Motor neuron (in vitro differentiated cells): ENCODE data around the gene KCNQ4. TPM values are rescaled to one million over a fixed set of nuclear protein-coding genes. Genes with fewer than 3 reads are reported as not detected.

ENCODE experiments used
- ATAC-seq, 8 experiments: fragments of 200-7000 bp; cut with Tn5 transposase; replicated peaks in 6 of 8; 2 replicates each; pipeline ENCODE4 v1.8.0; 2021; ENCODE audit warnings: mild to moderate bottlenecking in 8 of 8, moderate library complexity in 8 of 8
- H3K27ac ChIP-seq, 2 donors: fragments of 250-450 bp; sonication (Bioruptor Pico); 2 replicates each; pipeline ENCODE4 v1.9.0; 2021; ENCODE audit warnings: antibody characterized with exemption in 2 of 2, mild to moderate bottlenecking in 2 of 2, moderate library complexity in 1 of 2
- H3K4me1 ChIP-seq, 2 donors: fragments of 250-450 bp; sonication (Bioruptor Pico); replicated peaks in 1 of 2; 2 replicates each; pipeline ENCODE4 v1.6.1; 2021; ENCODE audit warnings: antibody characterized with exemption in 2 of 2, mild to moderate bottlenecking in 2 of 2, moderate library complexity in 1 of 2
- H3K4me3 ChIP-seq, 5 donors: fragments of 250-450 bp; sonication (Bioruptor Pico); 2 replicates each; pipeline ENCODE4 v1.9.0; 2021; ENCODE audit warnings: antibody characterized with exemption in 5 of 5, mild to moderate bottlenecking in 5 of 5, moderate library complexity in 4 of 5
- WGBS, 10 experiments: fragments of 450-650 bp; shearing (Covaris generic); methylation state at CpG; one replicate each; pipeline ENCODE4 v1.0.0; 2022; 5-methylcytosine and 5-hydroxymethylcytosine counted together
- in situ Hi-C, 9 experiments: fragments of 400-800 bp; cut with MboI; loops; one replicate each; pipeline ENCODE4 v1.15.0; 2021; ENCODE audit warnings: low sequenced_read_pairs in 9 of 9, low pct_unique_long_range_greater_than_20kb in 2 of 9; ENCODE audit not compliant: unreplicated experiment in 9 of 9
- total RNA-seq, 8 experiments: library from RNA; unstranded; fragments of 300-600 nt; gene quantifications; 2 replicates each; pipeline versions ENCODE4 v1.2.3 to v1.2.4, GENCODE V29; 2022

Gene KCNQ4
- total RNA-seq, 8 experiments from 2014 or later: 0.22 to 4.6 (median 0.53) TPM

DNA sequence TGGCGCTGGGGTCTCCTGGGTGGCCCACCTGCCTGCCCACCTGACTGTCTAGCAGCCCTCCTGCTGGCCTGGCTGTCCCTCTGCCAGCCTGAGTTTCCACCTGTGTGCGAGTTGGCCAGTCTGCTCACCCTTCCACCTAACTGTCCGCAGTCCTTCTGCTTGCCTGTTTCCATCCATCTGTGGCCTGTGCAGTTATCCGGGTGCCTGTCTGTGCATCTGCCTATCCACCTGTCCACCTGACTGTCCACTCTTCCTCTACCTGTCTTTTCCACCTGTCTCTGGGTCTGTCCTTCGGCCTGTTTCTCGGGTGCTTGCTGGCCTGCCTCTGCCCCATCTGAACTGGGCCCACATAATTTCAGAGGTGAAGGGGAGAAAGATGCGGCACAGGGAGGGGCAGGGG is 1.9 kb downstream of the KCNQ4 start:
- WGBS, 10 experiments: 90 to 100% (median 93%) methylated on average over 3 to 5 of the region's 7 CpGs; no CpG with 5 or more reads in 5 of the 10 experiments
- Histone ChIP-seq H3K4me1 (peaks cover 21 to 48% of the 10 kb centered on the region in 2 donors), H3K27ac (no peak overlapping the region), H3K4me3 (no peak overlapping the region)
- in situ Hi-C loops: no loop called here
- no peak for ATAC-seq

DNA sequence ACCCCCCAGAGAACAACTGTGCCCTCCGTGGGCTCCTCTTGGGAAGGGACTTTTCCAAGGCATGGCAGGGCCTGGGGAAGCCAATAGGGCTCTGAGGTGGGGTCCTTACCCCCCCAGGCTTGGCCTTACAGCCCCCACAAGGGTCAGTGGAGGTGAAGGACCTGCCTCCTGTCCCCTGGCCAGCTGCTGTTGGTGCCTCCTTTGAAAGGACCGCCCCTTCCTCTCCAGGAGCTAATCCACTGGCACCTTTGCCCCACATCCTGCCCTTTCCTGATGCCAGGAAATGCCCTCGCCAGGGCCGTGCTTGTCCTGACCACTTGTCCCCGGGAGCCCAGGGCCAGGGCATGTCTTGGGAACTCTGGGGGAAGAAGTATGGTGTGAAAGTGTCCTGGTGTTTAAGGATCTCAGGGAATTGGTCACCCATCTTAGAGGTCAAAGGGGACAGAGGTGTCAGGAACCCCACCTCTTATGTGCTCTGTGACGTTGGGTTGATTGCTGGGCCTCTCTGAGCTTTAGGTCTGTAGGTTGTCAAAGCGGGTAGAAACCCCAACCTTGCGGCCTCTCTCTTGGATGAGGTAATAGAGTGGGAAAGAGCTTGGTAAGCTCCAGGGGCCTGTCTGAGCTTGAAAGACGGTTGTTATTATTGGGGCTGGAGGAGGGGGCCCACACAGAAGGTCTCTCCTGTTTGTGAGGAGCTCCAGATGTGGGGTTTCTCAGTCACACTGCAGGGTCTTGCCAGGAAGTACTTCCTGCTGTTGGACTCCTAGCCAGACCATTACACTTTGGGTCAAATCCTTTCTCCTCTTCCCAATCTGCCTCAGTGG is 2.8 kb downstream of the KCNQ4 start:
- peaks cover 21 to 41% of the 10 kb centered on the region in 2 donors for H3K4me1 ChIP-seq
- WGBS, 10 experiments: 42 to 94% (median 80%) methylated on average over 1 to 4 of the region's 9 CpGs; no CpG with 5 or more reads in 3 of the 10 experiments
- no peak for ATAC-seq
- in situ Hi-C loops: no loop called here
- no peak overlapping the region for H3K4me3 ChIP-seq
- no peak overlapping the region for H3K27ac ChIP-seq

- no peak overlapping the region for H3K27ac ChIP-seq
- WGBS, 10 experiments: 50 to 100% (median 82%) methylated on average over 1 to 3 of the region's 9 CpGs; no CpG with 5 or more reads in 3 of the 10 experiments
- H3K4me1 ChIP-seq: peaks cover 18 to 38% of the 10 kb centered on the region in 2 donors
- no peak for ATAC-seq
- in situ Hi-C loops: no loop called here
- no peak overlapping the region for H3K4me3 ChIP-seq
Observed at GRCh38 chr1:40786995-40787705, 3.6 kb downstream of the KCNQ4 start.

GRCh38 chr1:40787737-40788560 is 4.4 kb downstream of the KCNQ4 start:
- in situ Hi-C loops: no loop called here
- ATAC-seq: no peak
- 66 to 100% (median 79%) methylated on average over 3 to 10 of the region's 19 CpGs; no CpG with 5 or more reads in 4 of the 10 experiments for WGBS, 10 experiments
- H3K27ac ChIP-seq: no peak overlapping the region
- H3K4me3 ChIP-seq: no peak overlapping the region
- peaks cover 10 to 37% of the 10 kb centered on the region in 2 donors for H3K4me1 ChIP-seq

GRCh38 chr1:40788561-40789341 is 5.2 kb downstream of the KCNQ4 start:
- no peak for ATAC-seq
- in situ Hi-C loops: no loop called here

GRCh38 chr1:40789342-40789598 is 5.7 kb downstream of the KCNQ4 start:
- no peak overlapping the region for H3K4me3 ChIP-seq
- 29 to 100% (median 67%) methylated on average over 1 to 2 of the region's 2 CpGs; no CpG with 5 or more reads in 3 of the 10 experiments for WGBS, 10 experiments
- H3K4me1 ChIP-seq: peaks cover 1 to 28% of the 10 kb centered on the region in 2 donors
- in situ Hi-C loops: no loop called here
- no peak overlapping the region for H3K27ac ChIP-seq
- no peak for ATAC-seq

More at GRCh38 chr1:40788561-40789341, 5.2 kb downstream of the KCNQ4 start:
- Histone ChIP-seq H3K4me1 (peaks cover 5 to 33% of the 10 kb centered on the region in 2 donors), H3K27ac (no peak overlapping the region), H3K4me3 (no peak overlapping the region)
- 75 to 100% (median 85%) methylated on average over 1 to 14 of the region's 17 CpGs; no CpG with 5 or more reads in 2 of the 10 experiments for WGBS, 10 experiments

- no peak overlapping the region for H3K27ac ChIP-seq
- 73 to 100% (median 81%) methylated on average over 1 to 11 of the region's 13 CpGs; no CpG with 5 or more reads in 2 of the 10 experiments for WGBS, 10 experiments
- no peak overlapping the region for H3K4me3 ChIP-seq
- in situ Hi-C loops: loop anchor here in 1 of 9 experiments (10.0 kb wide), 1 partner anchor 65 kb away; no protein-coding TSS in a partner anchor
- ATAC-seq: no peak
- peaks cover 0 to 22% of the 10 kb centered on the region in 2 donors for H3K4me1 ChIP-seq
Observed at GRCh38 chr1:40789661-40790430, 6.3 kb downstream of the KCNQ4 start.

- ATAC-seq: peak in 3 of 8 experiments; percentile 9 to 34 (median 22)
- Histone ChIP-seq H3K4me1 (peaks cover 0 to 24% of the 10 kb centered on the region in 2 donors), H3K4me3 (no peak overlapping the region), H3K27ac (no peak overlapping the region)
- in situ Hi-C loops: loop anchor here in 1 of 9 experiments (10.0 kb wide), 1 partner anchor 63 kb away; no protein-coding TSS in a partner anchor
- 52 to 100% (median 83%) methylated on average over 1 to 3 of the region's 7 CpGs; no CpG with 5 or more reads in 5 of the 10 experiments for WGBS, 10 experiments
Observed at GRCh38 chr1:40792036-40792435, 8.4 kb downstream of the KCNQ4 start.

DNA sequence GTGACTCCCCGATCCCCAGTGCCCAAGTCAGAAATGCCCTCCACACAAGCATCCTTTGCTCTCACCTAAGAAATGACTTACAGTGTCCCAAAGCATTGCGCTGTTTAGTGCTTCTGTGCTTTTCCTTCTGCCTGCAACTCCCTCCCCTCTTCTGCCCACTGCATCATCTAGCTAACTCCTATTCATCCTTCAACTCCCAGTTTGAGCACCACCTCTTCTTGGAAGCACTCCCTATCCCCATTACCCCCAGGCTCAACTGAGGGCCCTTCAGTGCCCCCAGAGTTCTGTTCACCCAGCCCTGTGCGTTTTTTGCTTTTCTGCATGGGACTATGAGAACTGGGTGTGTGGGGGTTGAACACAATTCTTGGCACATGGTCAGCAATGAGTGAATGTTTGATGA is 10.0 kb downstream of the KCNQ4 start:
- no peak overlapping the region for H3K27ac ChIP-seq
- ATAC-seq: no peak
- peaks cover 0 to 20% of the 10 kb centered on the region in 2 donors for H3K4me1 ChIP-seq
- 39 to 100% (median 80%) methylated on average over 1 to 3 of the region's 3 CpGs; no CpG with 5 or more reads in 2 of the 10 experiments for WGBS, 10 experiments
- in situ Hi-C loops: loop anchor here in 1 of 9 experiments (10.0 kb wide), 1 partner anchor 61 kb away; no protein-coding TSS in a partner anchor
- no peak overlapping the region for H3K4me3 ChIP-seq

DNA sequence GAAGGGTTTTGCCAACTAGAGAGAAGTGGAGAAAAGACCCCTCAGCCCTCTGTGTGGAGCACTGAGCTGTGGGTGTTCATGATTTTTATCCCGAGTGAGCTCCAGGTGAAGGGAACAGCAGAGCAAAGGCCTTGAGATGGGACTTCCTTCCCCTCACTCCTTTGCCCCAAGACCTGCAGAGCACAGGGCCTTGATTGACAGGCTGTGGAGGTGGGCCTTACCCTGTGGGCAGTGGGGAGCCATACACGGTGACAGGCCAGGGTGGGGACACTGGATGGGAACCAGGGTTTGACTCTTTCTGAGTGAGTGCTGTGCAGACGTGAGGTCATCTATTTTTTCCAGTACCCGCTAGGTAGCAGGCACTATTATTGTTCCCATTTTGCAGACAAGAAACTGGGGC is 10.5 kb downstream of the KCNQ4 start:
- Histone ChIP-seq H3K27ac (no peak overlapping the region), H3K4me3 (no peak overlapping the region), H3K4me1 (peaks cover 0 to 21% of the 10 kb centered on the region in 2 donors)
- 60 to 100% (median 74%) methylated on average over 1 to 4 of the region's 4 CpGs; no CpG with 5 or more reads in 5 of the 10 experiments for WGBS, 10 experiments
- in situ Hi-C loops: loop anchor here in 1 of 9 experiments (10.0 kb wide), 1 partner anchor 61 kb away; no protein-coding TSS in a partner anchor
- no peak for ATAC-seq

DNA sequence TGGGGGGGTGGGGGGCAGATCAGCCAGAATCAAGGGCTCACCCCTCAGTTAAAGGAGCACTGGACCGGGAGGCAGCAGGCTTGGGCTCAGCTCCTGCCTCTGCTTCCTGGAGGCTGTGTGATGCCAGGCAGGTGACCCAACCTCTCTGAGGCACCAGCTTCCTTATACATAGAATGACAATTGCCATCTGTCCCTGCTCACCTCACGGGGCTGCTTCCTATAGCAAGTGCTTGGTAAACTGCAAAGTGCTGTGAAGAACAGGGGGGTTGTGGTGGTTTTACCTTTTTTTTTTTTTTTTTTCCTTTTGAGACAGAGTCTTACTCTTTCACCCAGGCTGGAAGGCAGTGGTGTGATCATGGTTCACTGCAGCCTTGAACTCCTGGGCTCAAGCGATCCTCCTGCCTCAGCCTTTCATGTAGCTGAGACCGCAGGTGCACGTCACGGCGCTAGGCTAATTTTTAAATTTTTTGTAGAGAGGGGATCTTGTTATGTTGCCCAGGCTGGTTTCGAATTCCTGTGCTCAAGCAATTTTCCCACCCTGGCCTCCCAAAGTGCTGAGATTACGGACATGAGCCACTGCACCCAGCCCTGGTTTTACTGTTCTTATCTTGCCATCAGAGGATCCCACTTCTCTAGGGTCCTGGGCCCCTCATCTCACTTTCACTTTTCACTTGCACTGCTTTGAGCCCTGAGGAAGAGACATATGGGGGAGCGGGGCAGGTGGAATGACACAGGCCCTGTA is 11.6 kb downstream of the KCNQ4 start:
- Histone ChIP-seq H3K27ac (no peak overlapping the region), H3K4me3 (no peak overlapping the region), H3K4me1 (peaks cover 0 to 24% of the 10 kb centered on the region in 2 donors)
- in situ Hi-C loops: loop anchor here in 1 of 9 experiments (10.0 kb wide), 1 partner anchor 60 kb away; no protein-coding TSS in a partner anchor
- ATAC-seq: no peak
- 40 to 100% (median 81%) methylated on average over 1 to 10 of the region's 10 CpGs; no CpG with 5 or more reads in 1 of the 10 experiments for WGBS, 10 experiments
